ENCODE results near the gene ANTXR1. TPM values are rescaled to one million over a fixed set of nuclear protein-coding genes. Genes with fewer than 3 reads are reported as not detected.

Gene ANTXR1
- total RNA-seq, 1 experiment from 2014 or later: 25.7 TPM

- Histone ChIP-seq H3K27me3 (ENCODE audit: insufficient read depth, low read length) (no peaks in the 10 kb centered on the region), H3K4me2 (ENCODE audit: low read length) (peak overlapping the region; percentile 85), H3K27ac (ENCODE audit: low read depth, low read length) (peak overlapping the region; percentile 51), H2AFZ (ENCODE audit: low read depth, low read length, poor library complexity, severe bottlenecking) (peak overlapping the region; percentile 85), H3K9me3 (ENCODE audit: control insufficient read depth in 1 of 2, insufficient read depth in 1 of 2, low read depth in 1 of 2, low read length in 2 of 2) (no peaks in the 10 kb centered on the region), H3K79me2 (ENCODE audit: insufficient read depth, low read length) (no peaks in the 10 kb centered on the region; the same call in 1 of the 2 replicates), H3K36me3 (ENCODE audit: control insufficient read depth in 1 of 2, insufficient read depth in 2 of 2, low read length in 2 of 2) (no peaks in the 10 kb centered on the region), H3K9ac (ENCODE audit: low read length) (peak overlapping the region; percentile 64; the same call in 1 of the 2 replicates), H4K20me1 (ENCODE audit: insufficient read depth) (no peaks in the 10 kb centered on the region), H3K4me3 (replicated peaks in 1 of 2; ENCODE audit: low read depth in 1 of 2, low read length in 2 of 2) (peak overlapping the region; percentile 79 to 88), H3K4me1 (ENCODE audit: control insufficient read depth in 1 of 2, insufficient read depth in 2 of 2, low read length in 2 of 2) (peaks cover 10 to 16% of the 10 kb centered on the region in 2 experiments), H3K9me2 (ENCODE audit: insufficient read depth) (no peaks in the 10 kb centered on the region)
- intact Hi-C loops (cut with micrococcal nuclease): loop anchor here (1.0 to 2.0 kb wide), 3 partner anchors 70 to 549 kb away; no protein-coding TSS in a partner anchor
- TF ChIP-seq ZNF274 (IDR thresholded peaks at IDR 0.05; ENCODE audit: low read depth, low read length): no peak
- no peak for TF ChIP-seq JUND (IDR thresholded peaks at IDR 0.05)
- peak; percentile 74 to 91 (median 78) for TF ChIP-seq CTCF (IDR thresholded peaks at IDR 0.05 in 2 of 3, conservative IDR thresholded peaks at IDR 0.05 in 1 of 3; ENCODE audit: borderline replicate concordance in 1 of 3, insufficient read depth in 1 of 3, low read depth in 2 of 3, low read length in 2 of 3)
- TF ChIP-seq POLR2AphosphoS5 (IDR thresholded peaks at IDR 0.05; ENCODE audit: low read depth, low read length): no peak
- TF ChIP-seq SP1 (IDR thresholded peaks at IDR 0.05; ENCODE audit: low read depth): no peak
- TF ChIP-seq ZFX (IDR thresholded peaks at IDR 0.05): no peak
- peak; percentile 46 for TF ChIP-seq EGR1 (IDR thresholded peaks at IDR 0.05; ENCODE audit: low read depth)
- no peak for TF ChIP-seq REST (IDR thresholded peaks at IDR 0.05; ENCODE audit: low read depth)
- TF ChIP-seq ELF1 (IDR thresholded peaks at IDR 0.05; ENCODE audit: borderline replicate concordance, low read depth): no peak
- no peak for TF ChIP-seq SIN3A (IDR thresholded peaks at IDR 0.05; ENCODE audit: low read depth)
- no peak for TF ChIP-seq ATF3 (IDR thresholded peaks at IDR 0.05)
- peak; percentile 79 for TF ChIP-seq RAD21 (IDR thresholded peaks at IDR 0.05; ENCODE audit: low read depth)
- TF ChIP-seq EZH2phosphoT487 (IDR thresholded peaks at IDR 0.05; ENCODE audit: borderline replicate concordance): no peak
- TF ChIP-seq FOSL1 (IDR thresholded peaks at IDR 0.05; ENCODE audit: low read depth): no peak
- peak; percentile 50; the same call in 1 of the 2 replicates for TF ChIP-seq CBX3 (IDR thresholded peaks at IDR 0.05; ENCODE audit: low read depth)
- DNase-seq (ENCODE audit: low read depth, low spot score): peak; percentile 23
- CTCF ChIA-PET: interaction anchor here (0.6 to 1.3 kb wide), 13 partner anchors 12 to 890 kb away, joined by 3 to 6 read pairs (median 3); no protein-coding TSS in a partner anchor
- BruUV-seq (replicated peaks): no TSS peak
- peak; percentile 72 for ATAC-seq
- RAD21 ChIA-PET (ENCODE audit: low non-redundant PET in 1 of 2, low total read pairs in 2 of 2, uncharacterized antibody in 2 of 2, unreplicated experiment in 2 of 2): interaction anchor here (0.6 to 0.7 kb wide), 3 partner anchors 294 to 815 kb away, joined by 3 to 6 read pairs (median 3); no protein-coding TSS in a partner anchor
- POLR2A ChIA-PET: interaction anchor here (0.6 kb wide), 1 partner anchor 51 kb away, joined by 3 read pairs; no protein-coding TSS in a partner anchor
Measured at GRCh38 chr2:69012310-69013141, 453 bp upstream of the ANTXR1 start.

Measured in HCT116 (cell line).